ENCODE data around the gene YARS1.

Gene YARS1

DNA sequence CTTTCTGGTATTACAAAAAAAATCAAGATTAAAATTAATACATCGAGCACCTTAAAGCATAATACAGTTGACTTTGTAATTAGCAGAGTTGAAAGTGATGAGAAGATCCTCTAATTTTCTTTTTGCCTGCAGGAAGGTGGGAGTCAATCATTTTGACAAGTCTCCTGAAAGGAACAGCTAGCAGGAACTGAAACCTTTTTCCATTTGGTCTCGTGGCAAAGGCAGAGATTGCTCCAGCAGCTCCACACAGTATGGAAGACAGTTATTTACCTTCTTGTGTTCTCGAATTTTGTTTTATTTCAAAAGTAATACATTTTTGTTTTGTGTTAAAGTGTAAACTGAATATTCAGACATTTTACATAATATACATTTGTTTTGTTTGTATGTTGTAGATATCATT, 8.0 kb upstream of the YARS1 start:
- H3K4me2 ChIP-seq (ENCODE audit: low read depth, low read length, poor library complexity, severe bottlenecking): no peak overlapping the region
- H3K36me3 ChIP-seq (ENCODE audit: insufficient read depth, low read length): peaks cover 35% of the 10 kb centered on the region; the same call in 1 of the 2 replicates
- H4K20me1 ChIP-seq (ENCODE audit: insufficient read depth, low read length, poor library complexity, severe bottlenecking): peaks cover 27% of the 10 kb centered on the region
- no peaks in the 10 kb centered on the region for H3K9me2 ChIP-seq (replicated peaks; ENCODE audit: low read depth, low read length)
- H3F3A ChIP-seq (ENCODE audit: low read depth): no peaks in the 10 kb centered on the region
- no peak overlapping the region for H3K9ac ChIP-seq (ENCODE audit: low read depth, low read length, poor library complexity, severe bottlenecking)
- H3K4me3 ChIP-seq (ENCODE audit: low read length, poor library complexity, severe bottlenecking): no peak overlapping the region
- peaks cover 29% of the 10 kb centered on the region for H3K4me1 ChIP-seq (ENCODE audit: insufficient read depth, low read length, poor library complexity, severe bottlenecking)
- H3K9me3 ChIP-seq (ENCODE audit: insufficient read depth, low read depth, low read length): no peaks in the 10 kb centered on the region
- TF ChIP-seq EZH2phosphoT487 (IDR thresholded peaks at IDR 0.05; ENCODE audit: borderline replicate concordance): no peak
- TF ChIP-seq, protein P1, sequence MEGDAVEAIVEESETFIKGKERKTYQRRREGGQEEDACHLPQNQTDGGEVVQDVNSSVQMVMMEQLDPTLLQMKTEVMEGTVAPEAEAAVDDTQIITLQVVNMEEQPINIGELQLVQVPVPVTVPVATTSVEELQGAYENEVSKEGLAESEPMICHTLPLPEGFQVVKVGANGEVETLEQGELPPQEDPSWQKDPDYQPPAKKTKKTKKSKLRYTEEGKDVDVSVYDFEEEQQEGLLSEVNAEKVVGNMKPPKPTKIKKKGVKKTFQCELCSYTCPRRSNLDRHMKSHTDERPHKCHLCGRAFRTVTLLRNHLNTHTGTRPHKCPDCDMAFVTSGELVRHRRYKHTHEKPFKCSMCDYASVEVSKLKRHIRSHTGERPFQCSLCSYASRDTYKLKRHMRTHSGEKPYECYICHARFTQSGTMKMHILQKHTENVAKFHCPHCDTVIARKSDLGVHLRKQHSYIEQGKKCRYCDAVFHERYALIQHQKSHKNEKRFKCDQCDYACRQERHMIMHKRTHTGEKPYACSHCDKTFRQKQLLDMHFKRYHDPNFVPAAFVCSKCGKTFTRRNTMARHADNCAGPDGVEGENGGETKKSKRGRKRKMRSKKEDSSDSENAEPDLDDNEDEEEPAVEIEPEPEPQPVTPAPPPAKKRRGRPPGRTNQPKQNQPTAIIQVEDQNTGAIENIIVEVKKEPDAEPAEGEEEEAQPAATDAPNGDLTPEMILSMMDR (conservative IDR thresholded peaks at IDR 0.05; ENCODE audit: low read length): no peak
- H2AFZ ChIP-seq (ENCODE audit: low read length): no peak overlapping the region
- peaks cover 42% of the 10 kb centered on the region for H3K79me2 ChIP-seq (ENCODE audit: insufficient read depth, low read length)
- H3K27me3 ChIP-seq (ENCODE audit: insufficient read depth, low read length, poor library complexity, severe bottlenecking): no peaks in the 10 kb centered on the region

DNA sequence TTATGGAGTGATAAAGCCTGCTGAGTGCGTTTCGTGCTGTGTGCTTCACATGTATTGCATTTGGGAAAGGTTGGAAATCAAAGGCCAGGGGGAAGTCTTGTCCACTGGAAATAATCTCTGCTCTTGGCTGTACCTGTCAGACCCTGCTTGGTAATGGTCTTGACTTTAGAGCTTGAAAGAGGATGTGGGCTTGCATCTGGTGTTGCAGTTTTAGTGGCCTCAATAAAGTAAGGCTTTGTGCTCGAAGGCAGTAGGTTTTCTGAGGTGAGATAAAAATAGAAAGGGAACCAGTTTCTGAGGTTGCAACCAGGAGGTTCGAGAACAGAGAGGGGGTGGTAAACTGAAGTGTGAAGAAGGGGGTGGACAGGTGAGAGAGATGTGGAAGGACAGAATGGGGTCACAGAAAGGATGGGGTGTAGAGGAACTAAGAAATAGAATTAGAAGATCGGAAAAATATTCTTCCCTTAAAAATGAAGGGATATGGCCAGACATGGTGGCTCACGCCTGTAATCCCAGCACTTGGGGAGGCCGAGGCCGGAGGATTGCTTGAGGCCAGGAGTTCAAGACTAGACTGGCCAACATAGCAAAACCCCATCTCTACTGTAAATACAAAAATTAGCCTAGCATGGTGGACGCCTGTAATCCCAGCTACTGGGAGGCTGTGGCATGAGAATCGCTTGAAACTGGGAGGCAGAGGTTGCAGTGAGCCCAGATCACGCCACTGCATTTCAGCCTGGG, 1.8 kb upstream of the YARS1 start:
- Histone ChIP-seq H3F3A (ENCODE audit: low read depth) (0 out of 2 replicates have a peak, but pooled peaks cover 10% of the 10 kb centered on the region), H3K4me2 (ENCODE audit: low read depth, low read length, poor library complexity, severe bottlenecking) (peak overlapping the region; percentile 98), H3K36me3 (ENCODE audit: insufficient read depth, low read length) (no peaks in the 10 kb centered on the region), H3K9me3 (ENCODE audit: insufficient read depth, low read depth, low read length) (no peaks in the 10 kb centered on the region), H4K20me1 (ENCODE audit: insufficient read depth, low read length, poor library complexity, severe bottlenecking) (peaks cover 56% of the 10 kb centered on the region), H3K4me1 (ENCODE audit: insufficient read depth, low read length, poor library complexity, severe bottlenecking) (peaks cover 57% of the 10 kb centered on the region), H2AFZ (ENCODE audit: low read length) (no peak overlapping the region), H3K9me2 (replicated peaks; ENCODE audit: low read depth, low read length) (no peaks in the 10 kb centered on the region), H3K27me3 (ENCODE audit: insufficient read depth, low read length, poor library complexity, severe bottlenecking) (peaks cover 5% of the 10 kb centered on the region), H3K79me2 (ENCODE audit: insufficient read depth, low read length) (peaks cover 92% of the 10 kb centered on the region), H3K9ac (ENCODE audit: low read depth, low read length, poor library complexity, severe bottlenecking) (peak overlapping the region; percentile 100), H3K4me3 (ENCODE audit: low read length, poor library complexity, severe bottlenecking) (peak overlapping the region; percentile 100)
- TF ChIP-seq EZH2phosphoT487 (IDR thresholded peaks at IDR 0.05; ENCODE audit: borderline replicate concordance): no peak
- TF ChIP-seq, protein P1 (conservative IDR thresholded peaks at IDR 0.05; ENCODE audit: low read length): no peak

DNA sequence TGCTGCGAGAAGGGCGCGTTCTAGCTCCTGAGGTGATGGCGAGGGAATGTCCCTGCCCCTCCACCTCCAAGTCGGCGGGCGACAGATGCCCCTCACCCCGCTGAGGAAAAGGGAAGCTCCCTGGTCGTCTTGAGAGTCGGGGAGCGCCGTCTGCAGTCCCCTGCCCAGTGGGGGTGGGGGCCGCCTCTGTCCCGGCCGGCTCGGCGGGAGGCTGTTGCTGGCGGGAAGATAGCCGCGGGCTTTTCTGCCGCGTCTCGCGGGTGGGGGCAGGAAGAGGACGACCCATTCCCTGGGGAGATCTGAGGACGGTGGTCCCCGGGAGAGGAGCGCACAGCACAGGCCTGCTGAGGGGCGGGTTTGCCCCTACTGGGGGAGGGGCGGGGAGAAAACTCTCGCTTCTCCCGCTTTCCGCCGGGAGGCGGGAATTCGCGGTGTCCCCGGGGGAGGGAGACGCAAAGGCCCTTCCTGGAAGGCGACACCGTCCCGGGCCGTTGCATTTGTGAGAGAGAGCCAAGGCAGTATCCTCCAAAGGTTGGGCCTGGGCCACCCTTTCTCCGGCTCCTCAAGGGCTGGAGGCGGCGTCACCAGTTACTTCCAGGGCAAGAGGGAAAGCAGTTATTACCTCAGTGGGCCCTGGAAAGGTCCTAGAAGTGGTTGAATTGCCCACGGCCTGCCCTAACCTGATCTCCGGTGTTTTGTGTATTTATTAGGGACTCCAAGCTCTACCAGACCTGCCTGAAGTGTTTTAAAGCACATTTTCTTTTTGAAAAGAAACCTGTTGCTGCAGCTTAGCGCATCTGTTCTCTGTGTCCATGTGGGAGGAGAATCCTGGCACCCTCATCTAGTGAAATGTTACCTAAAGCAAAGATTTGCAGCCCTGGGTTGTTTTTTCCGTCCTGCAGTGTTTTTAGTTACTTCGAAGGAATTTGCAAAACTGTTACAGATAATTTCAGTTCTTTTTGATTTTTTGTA, 943 bp upstream of the YARS1 start:
- Histone ChIP-seq H3K79me2 (ENCODE audit: insufficient read depth, low read length) (peaks cover 94% of the 10 kb centered on the region), H3K9ac (ENCODE audit: low read depth, low read length, poor library complexity, severe bottlenecking) (peak overlapping the region; percentile 100), H4K20me1 (ENCODE audit: insufficient read depth, low read length, poor library complexity, severe bottlenecking) (peaks cover 60% of the 10 kb centered on the region), H3K9me2 (replicated peaks; ENCODE audit: low read depth, low read length) (no peaks in the 10 kb centered on the region), H3K4me1 (ENCODE audit: insufficient read depth, low read length, poor library complexity, severe bottlenecking) (peaks cover 65% of the 10 kb centered on the region), H3K9me3 (ENCODE audit: insufficient read depth, low read depth, low read length) (no peaks in the 10 kb centered on the region), H2AFZ (ENCODE audit: low read length) (peak overlapping the region; percentile 69), H3K36me3 (ENCODE audit: insufficient read depth, low read length) (no peaks in the 10 kb centered on the region), H3K4me3 (ENCODE audit: low read length, poor library complexity, severe bottlenecking) (peak overlapping the region; percentile 100), H3K4me2 (ENCODE audit: low read depth, low read length, poor library complexity, severe bottlenecking) (peak overlapping the region; percentile 98), H3F3A (ENCODE audit: low read depth) (0 out of 2 replicates have a peak, but pooled peaks cover 10% of the 10 kb centered on the region), H3K27me3 (ENCODE audit: insufficient read depth, low read length, poor library complexity, severe bottlenecking) (peaks cover 5% of the 10 kb centered on the region)
- TF ChIP-seq, protein P1 (conservative IDR thresholded peaks at IDR 0.05; ENCODE audit: low read length): no peak
- no peak for TF ChIP-seq EZH2phosphoT487 (IDR thresholded peaks at IDR 0.05; ENCODE audit: borderline replicate concordance)
